Measurements from ENCODE around the gene CGAS. TPM values are rescaled to one million over a fixed set of nuclear protein-coding genes. Genes with fewer than 3 reads are reported as not detected.

CGAS gene
- 10 to 100 TPM in 1 of 2 donors, 1 to 10 TPM in 1; 8.9 to 14.0 TPM for total RNA-seq
- 1 to 10 TPM; 2.1 to 6.6 TPM for polyA plus RNA-seq
- long read RNA-seq, donor 1, partial matches to known transcripts, result 0 of 2 reads
- long read RNA-seq, donor 1, other reads (novel, unspliced or antisense), result 0 of 2 reads
- long read RNA-seq, donor 2, partial matches to known transcripts, result 6 of 7 reads
- long read RNA-seq, donor 2, other reads (novel, unspliced or antisense), result 0 of 7 reads
- long read RNA-seq, donor 3, partial matches to known transcripts, result 0 of 1 reads
- long read RNA-seq, donor 3, other reads (novel, unspliced or antisense), result 0 of 1 reads
- long read RNA-seq, donor 4, partial matches to known transcripts, result 5 of 5 reads
- long read RNA-seq, donor 4, other reads (novel, unspliced or antisense), result 0 of 5 reads
- long read RNA-seq, donor 5, result 0 reads

GRCh38 chr6:73452107-73452461 is at the start of gene CGAS:
Gene CGAS, minus strand, starts transcription at chr6:73452297. Its CDS starts 116 bp downstream, at chr6:73452181.
- DNase-seq, result peak; percentile 85 to 89 (median 87)

GRCh38 chr6:73497915-73498314 is 45.8 kb upstream of the CGAS start:
- no peaks in the 10 kb centered on the region for H3K9me3 ChIP-seq (ENCODE audit: control insufficient read depth in 4 of 4, insufficient read depth in 3 of 4, low read length in 3 of 4)
- no peak for ATAC-seq (ENCODE audit: insufficient read depth, low FRiP score)
- H3K36me3 ChIP-seq (ENCODE audit: control insufficient read depth in 4 of 4, insufficient read depth in 4 of 4, low read length in 4 of 4), result peaks cover 5 to 40% (median 19%) of the 10 kb centered on the region in 4 donors
- no peaks in the 10 kb centered on the region for H3K4me1 ChIP-seq (ENCODE audit: control insufficient read depth in 5 of 5, insufficient read depth in 5 of 5, low read length in 5 of 5)
- WGBS, 2 donors, result 96 to 97% methylated on average over 3 of the region's 3 CpGs
- H3K27ac ChIP-seq (ENCODE audit: low read depth in 1 of 2, low read length in 1 of 2), result no peak overlapping the region
- no peak for TF ChIP-seq CTCF (IDR thresholded peaks at IDR 0.05; ENCODE audit: control extremely low read depth, extremely low read depth)
- no peak overlapping the region for H3K9ac ChIP-seq (ENCODE audit: insufficient read depth in 1 of 2, low read length in 2 of 2)
- H3K27me3 ChIP-seq (ENCODE audit: control insufficient read depth in 3 of 3, insufficient read depth in 3 of 3, low read length in 2 of 3), result no peaks in the 10 kb centered on the region
- no peak overlapping the region for H3K4me3 ChIP-seq
- no peak for DNase-seq

More at GRCh38 chr6:73452107-73452461, at the start of gene CGAS:
- Histone ChIP-seq H3K4me3 (peak within 1 kb of the TSS; percentile 78), H3K4me1 (ENCODE audit: control insufficient read depth in 5 of 5, insufficient read depth in 5 of 5, low read length in 5 of 5) (peaks cover 0 to 5% (median 0%) of the 10 kb centered on the region in 5 donors), H3K9me3 (ENCODE audit: control insufficient read depth in 4 of 4, insufficient read depth in 3 of 4, low read length in 3 of 4) (no peaks in the 10 kb centered on the region), H3K36me3 (ENCODE audit: control insufficient read depth in 4 of 4, insufficient read depth in 4 of 4, low read length in 4 of 4) (peaks cover 0 to 3% (median 0%) of the 10 kb centered on the region in 4 donors), H3K9ac (ENCODE audit: insufficient read depth in 1 of 2, low read length in 2 of 2) (peak within 1 kb of the TSS; percentile 63 to 72), H3K27me3 (ENCODE audit: control insufficient read depth in 3 of 3, insufficient read depth in 3 of 3, low read length in 2 of 3) (no peaks in the 10 kb centered on the region), H3K27ac (ENCODE audit: low read depth in 1 of 2, low read length in 1 of 2) (peak within 1 kb of the TSS; percentile 49 to 93)
- TF ChIP-seq CTCF (IDR thresholded peaks at IDR 0.05; ENCODE audit: control extremely low read depth, extremely low read depth), result no peak
- WGBS, 2 donors, result 2 to 4% methylated on average over 23 of the region's 23 CpGs
- peak; percentile 92 for ATAC-seq (ENCODE audit: insufficient read depth, low FRiP score)

- Histone ChIP-seq H3K27ac (ENCODE audit: low read depth in 1 of 2, low read length in 1 of 2) (no peak overlapping the region), H3K4me3 (no peak overlapping the region), H3K4me1 (ENCODE audit: control insufficient read depth in 5 of 5, insufficient read depth in 5 of 5, low read length in 5 of 5) (no peaks in the 10 kb centered on the region), H3K36me3 (ENCODE audit: control insufficient read depth in 4 of 4, insufficient read depth in 4 of 4, low read length in 4 of 4) (peaks cover 18 to 40% (median 30%) of the 10 kb centered on the region in 4 donors), H3K27me3 (ENCODE audit: control insufficient read depth in 3 of 3, insufficient read depth in 3 of 3, low read length in 2 of 3) (no peaks in the 10 kb centered on the region), H3K9me3 (ENCODE audit: control insufficient read depth in 4 of 4, insufficient read depth in 3 of 4, low read length in 3 of 4) (no peaks in the 10 kb centered on the region), H3K9ac (ENCODE audit: insufficient read depth in 1 of 2, low read length in 2 of 2) (no peak overlapping the region)
- no peak for DNase-seq
- no peak for ATAC-seq (ENCODE audit: insufficient read depth, low FRiP score)
- TF ChIP-seq CTCF (IDR thresholded peaks at IDR 0.05; ENCODE audit: control extremely low read depth, extremely low read depth), result no peak
These were observed 39.3 kb upstream of the CGAS start for GRCh38 chr6:73491377-73491776.

All from lung (tissue), 16 donors.